ENCODE data around the gene CCNY. TPM values are rescaled to one million over a fixed set of nuclear protein-coding genes. Genes with fewer than 3 reads are reported as not detected.

The CCNY gene
- total RNA-seq, 1 experiment from 2014 or later, result 51.9 TPM

DNA sequence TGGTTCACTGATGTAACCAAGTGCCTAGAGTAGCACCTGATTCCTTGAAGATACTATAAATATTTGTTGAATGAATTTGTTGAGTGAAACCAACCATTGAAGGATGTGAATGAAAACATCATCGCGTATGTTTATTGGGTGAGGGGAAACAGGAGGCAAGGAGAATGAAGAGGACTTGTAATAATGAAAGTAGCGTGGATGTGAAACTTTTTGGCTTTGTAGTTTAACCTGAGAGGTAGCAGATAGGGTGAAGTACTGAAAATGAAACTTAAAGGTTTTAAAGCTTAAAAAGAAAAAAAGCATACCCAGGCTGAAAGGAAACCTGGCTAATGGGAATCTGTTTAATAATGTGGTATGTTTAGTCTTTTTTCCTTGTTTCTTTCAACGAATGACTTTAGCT lies 5.2 kb downstream of the CCNY start:
- CTCF ChIA-PET, result no interaction called here
- H3K4me3 ChIP-seq (ENCODE audit: low read depth in 2 of 2, low read length in 2 of 2), result no peak overlapping the region
- POLR2A ChIA-PET, result no interaction called here

GRCh38 chr10:35342183-35342753 lies 6.0 kb downstream of the CCNY start:
- BruUV-seq (replicated peaks), result no TSS peak
- CTCF ChIA-PET, result no interaction called here
- no peaks in the 10 kb centered on the region; the same call in 1 of the 2 replicates for H3K36me3 ChIP-seq (ENCODE audit: control insufficient read depth, insufficient read depth, low read length)
- POLR2A ChIA-PET, result no interaction called here
- in situ Hi-C loops (cut with HindIII; ENCODE audit: low pct_unique_long_range_greater_than_20kb, low sequenced_read_pairs), result no loop called here
- intact Hi-C loops (cut with micrococcal nuclease; ENCODE audit: unreplicated experiment), result loop anchor here (10.0 kb wide), 1 partner anchor 97 kb away; no protein-coding TSS in a partner anchor
- H3K9me3 ChIP-seq (ENCODE audit: control insufficient read depth, insufficient read depth, low read depth, low read length), result no peaks in the 10 kb centered on the region
- ATAC-seq (no peak), DNase-seq (ENCODE audit: low read depth, low spot score) (no peak)
- no peak for TF ChIP-seq POLR2AphosphoS5 (IDR thresholded peaks at IDR 0.05; ENCODE audit: low read depth, low read length)
- TF ChIP-seq, protein P1, sequence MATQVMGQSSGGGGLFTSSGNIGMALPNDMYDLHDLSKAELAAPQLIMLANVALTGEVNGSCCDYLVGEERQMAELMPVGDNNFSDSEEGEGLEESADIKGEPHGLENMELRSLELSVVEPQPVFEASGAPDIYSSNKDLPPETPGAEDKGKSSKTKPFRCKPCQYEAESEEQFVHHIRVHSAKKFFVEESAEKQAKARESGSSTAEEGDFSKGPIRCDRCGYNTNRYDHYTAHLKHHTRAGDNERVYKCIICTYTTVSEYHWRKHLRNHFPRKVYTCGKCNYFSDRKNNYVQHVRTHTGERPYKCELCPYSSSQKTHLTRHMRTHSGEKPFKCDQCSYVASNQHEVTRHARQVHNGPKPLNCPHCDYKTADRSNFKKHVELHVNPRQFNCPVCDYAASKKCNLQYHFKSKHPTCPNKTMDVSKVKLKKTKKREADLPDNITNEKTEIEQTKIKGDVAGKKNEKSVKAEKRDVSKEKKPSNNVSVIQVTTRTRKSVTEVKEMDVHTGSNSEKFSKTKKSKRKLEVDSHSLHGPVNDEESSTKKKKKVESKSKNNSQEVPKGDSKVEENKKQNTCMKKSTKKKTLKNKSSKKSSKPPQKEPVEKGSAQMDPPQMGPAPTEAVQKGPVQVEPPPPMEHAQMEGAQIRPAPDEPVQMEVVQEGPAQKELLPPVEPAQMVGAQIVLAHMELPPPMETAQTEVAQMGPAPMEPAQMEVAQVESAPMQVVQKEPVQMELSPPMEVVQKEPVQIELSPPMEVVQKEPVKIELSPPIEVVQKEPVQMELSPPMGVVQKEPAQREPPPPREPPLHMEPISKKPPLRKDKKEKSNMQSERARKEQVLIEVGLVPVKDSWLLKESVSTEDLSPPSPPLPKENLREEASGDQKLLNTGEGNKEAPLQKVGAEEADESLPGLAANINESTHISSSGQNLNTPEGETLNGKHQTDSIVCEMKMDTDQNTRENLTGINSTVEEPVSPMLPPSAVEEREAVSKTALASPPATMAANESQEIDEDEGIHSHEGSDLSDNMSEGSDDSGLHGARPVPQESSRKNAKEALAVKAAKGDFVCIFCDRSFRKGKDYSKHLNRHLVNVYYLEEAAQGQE (IDR thresholded peaks at IDR 0.05; ENCODE audit: insufficient read depth in 1 of 2, low read depth in 2 of 2, low read length in 1 of 2), result no peak
- TF ChIP-seq, protein P2, sequence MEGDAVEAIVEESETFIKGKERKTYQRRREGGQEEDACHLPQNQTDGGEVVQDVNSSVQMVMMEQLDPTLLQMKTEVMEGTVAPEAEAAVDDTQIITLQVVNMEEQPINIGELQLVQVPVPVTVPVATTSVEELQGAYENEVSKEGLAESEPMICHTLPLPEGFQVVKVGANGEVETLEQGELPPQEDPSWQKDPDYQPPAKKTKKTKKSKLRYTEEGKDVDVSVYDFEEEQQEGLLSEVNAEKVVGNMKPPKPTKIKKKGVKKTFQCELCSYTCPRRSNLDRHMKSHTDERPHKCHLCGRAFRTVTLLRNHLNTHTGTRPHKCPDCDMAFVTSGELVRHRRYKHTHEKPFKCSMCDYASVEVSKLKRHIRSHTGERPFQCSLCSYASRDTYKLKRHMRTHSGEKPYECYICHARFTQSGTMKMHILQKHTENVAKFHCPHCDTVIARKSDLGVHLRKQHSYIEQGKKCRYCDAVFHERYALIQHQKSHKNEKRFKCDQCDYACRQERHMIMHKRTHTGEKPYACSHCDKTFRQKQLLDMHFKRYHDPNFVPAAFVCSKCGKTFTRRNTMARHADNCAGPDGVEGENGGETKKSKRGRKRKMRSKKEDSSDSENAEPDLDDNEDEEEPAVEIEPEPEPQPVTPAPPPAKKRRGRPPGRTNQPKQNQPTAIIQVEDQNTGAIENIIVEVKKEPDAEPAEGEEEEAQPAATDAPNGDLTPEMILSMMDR (IDR thresholded peaks at IDR 0.05), result no peak
- no peak for TF ChIP-seq SIN3A (IDR thresholded peaks at IDR 0.05; ENCODE audit: borderline replicate concordance, insufficient read depth, low read depth, low read length)
- no peak for TF ChIP-seq TCF7L2 (IDR thresholded peaks at IDR 0.05; ENCODE audit: low read depth, low read length)
- no peak overlapping the region for H3K27ac ChIP-seq (ENCODE audit: low read length)
- H3K4me3 ChIP-seq (ENCODE audit: low read depth in 2 of 2, low read length in 2 of 2), result no peak overlapping the region
- H3K4me1 ChIP-seq (ENCODE audit: control insufficient read depth, insufficient read depth, low read length), result peaks cover 26% of the 10 kb centered on the region
- no peaks in the 10 kb centered on the region for H3K27me3 ChIP-seq (ENCODE audit: control insufficient read depth, insufficient read depth, low read length)

More for the DNA sequence above, 5.2 kb downstream of the CCNY start:
- intact Hi-C loops (cut with micrococcal nuclease; ENCODE audit: unreplicated experiment) (loop anchor here (10.0 kb wide), 1 partner anchor 97 kb away; no protein-coding TSS in a partner anchor), in situ Hi-C loops (cut with HindIII; ENCODE audit: low pct_unique_long_range_greater_than_20kb, low sequenced_read_pairs) (no loop called here)
- TF ChIP-seq POLR2AphosphoS5 (IDR thresholded peaks at IDR 0.05; ENCODE audit: low read depth, low read length), result no peak
- TF ChIP-seq, protein P2 (IDR thresholded peaks at IDR 0.05), result no peak
- no peak for TF ChIP-seq TCF7L2 (IDR thresholded peaks at IDR 0.05; ENCODE audit: low read depth, low read length)
- TF ChIP-seq, protein P1 (IDR thresholded peaks at IDR 0.05; ENCODE audit: insufficient read depth in 1 of 2, low read depth in 2 of 2, low read length in 1 of 2), result no peak
- TF ChIP-seq SIN3A (IDR thresholded peaks at IDR 0.05; ENCODE audit: borderline replicate concordance, insufficient read depth, low read depth, low read length), result no peak
- peaks cover 26% of the 10 kb centered on the region for H3K4me1 ChIP-seq (ENCODE audit: control insufficient read depth, insufficient read depth, low read length)
- DNase-seq (ENCODE audit: low read depth, low spot score), result no peak
- H3K9me3 ChIP-seq (ENCODE audit: control insufficient read depth, insufficient read depth, low read depth, low read length), result no peaks in the 10 kb centered on the region
- H3K27ac ChIP-seq (ENCODE audit: low read length), result no peak overlapping the region
- BruUV-seq (replicated peaks), result no TSS peak
- H3K27me3 ChIP-seq (ENCODE audit: control insufficient read depth, insufficient read depth, low read length), result no peaks in the 10 kb centered on the region
- no peaks in the 10 kb centered on the region; the same call in 1 of the 2 replicates for H3K36me3 ChIP-seq (ENCODE audit: control insufficient read depth, insufficient read depth, low read length)
- no peak for ATAC-seq

Measured in Panc1 (cell line).